Transverse colon (tissue), 3 donors: ENCODE measurements around the gene LRRC7.

Experiments
- POLR2A ChIP-seq: fragments of 450-650 bp; IDR thresholded peaks from one replicate; pipeline ENCODE4 v1.6.1; 2016; ENCODE audit warnings: antibody characterized with exemption, mild to moderate bottlenecking, moderate library complexity
- TF ChIP-seq, protein P1 (sequence below), 5 experiments: fragments of 200-600 bp in 3 of 5; fragments of 450-650 bp in 2 of 5; sonication (generic) in 3 of 5; IDR thresholded peaks; 1 replicate in 2 of 5; 2 replicates in 3 of 5; pipeline ENCODE4 v1.5.1; 2016 to 2017; ENCODE audit warnings: antibody characterized with exemption in 5 of 5, inconsistent platforms in 3 of 5, mild to moderate bottlenecking in 2 of 5, moderate library complexity in 1 of 5

DNA sequence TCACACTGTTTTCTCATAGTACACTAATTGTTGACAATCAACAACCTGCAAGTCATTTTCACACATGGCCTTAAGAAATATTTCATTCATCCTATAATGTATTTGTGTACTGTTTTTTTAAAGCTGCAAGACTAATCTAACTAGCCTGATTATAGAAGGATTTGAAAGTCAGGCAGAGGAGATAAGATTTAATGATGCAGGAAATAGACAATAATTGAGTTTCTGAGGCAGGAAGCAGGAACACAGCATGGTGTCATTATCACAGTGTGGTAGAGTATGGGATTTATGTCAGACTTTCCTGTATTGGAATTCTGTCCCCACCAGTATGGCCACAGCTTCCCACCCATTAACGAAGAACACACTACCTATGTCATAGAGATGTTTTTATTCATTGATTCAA, 138.8 kb downstream of the LRRC7 start:
- no peak for TF ChIP-seq POLR2A
- TF ChIP-seq, protein P1, sequence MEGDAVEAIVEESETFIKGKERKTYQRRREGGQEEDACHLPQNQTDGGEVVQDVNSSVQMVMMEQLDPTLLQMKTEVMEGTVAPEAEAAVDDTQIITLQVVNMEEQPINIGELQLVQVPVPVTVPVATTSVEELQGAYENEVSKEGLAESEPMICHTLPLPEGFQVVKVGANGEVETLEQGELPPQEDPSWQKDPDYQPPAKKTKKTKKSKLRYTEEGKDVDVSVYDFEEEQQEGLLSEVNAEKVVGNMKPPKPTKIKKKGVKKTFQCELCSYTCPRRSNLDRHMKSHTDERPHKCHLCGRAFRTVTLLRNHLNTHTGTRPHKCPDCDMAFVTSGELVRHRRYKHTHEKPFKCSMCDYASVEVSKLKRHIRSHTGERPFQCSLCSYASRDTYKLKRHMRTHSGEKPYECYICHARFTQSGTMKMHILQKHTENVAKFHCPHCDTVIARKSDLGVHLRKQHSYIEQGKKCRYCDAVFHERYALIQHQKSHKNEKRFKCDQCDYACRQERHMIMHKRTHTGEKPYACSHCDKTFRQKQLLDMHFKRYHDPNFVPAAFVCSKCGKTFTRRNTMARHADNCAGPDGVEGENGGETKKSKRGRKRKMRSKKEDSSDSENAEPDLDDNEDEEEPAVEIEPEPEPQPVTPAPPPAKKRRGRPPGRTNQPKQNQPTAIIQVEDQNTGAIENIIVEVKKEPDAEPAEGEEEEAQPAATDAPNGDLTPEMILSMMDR (IDR thresholded peaks at IDR 0.05), result no peak
